Endodermal cell (in vitro differentiated cells): ENCODE measurements around the gene FCHO1. TPM values are rescaled to one million over a fixed set of nuclear protein-coding genes. Genes with fewer than 3 reads are reported as not detected.

Experiments
- DNase-seq: peaks from one replicate; pipeline ENCODE4 v3.0.0-alpha.2; 2017
- H3K27ac ChIP-seq: 2 replicates; pipeline ENCODE4 v1.5.1; 2013; ENCODE audit warnings: mild to moderate bottlenecking, low read depth, low read length, moderate library complexity
- H3K27me3 ChIP-seq: 2 replicates; pipeline ENCODE4 v1.6.1; 2013; ENCODE audit warnings: mild to moderate bottlenecking, low read length, moderate library complexity; ENCODE audit not compliant: insufficient read depth, control insufficient read depth, poor library complexity, severe bottlenecking
- H3K36me3 ChIP-seq: 2 replicates; pipeline ENCODE4 v1.7.0; 2013; ENCODE audit warnings: mild to moderate bottlenecking, low read length, moderate library complexity; ENCODE audit not compliant: control insufficient read depth, insufficient read depth
- H3K4me1 ChIP-seq: one replicate; pipeline ENCODE4 v1.7.0; 2013; ENCODE audit warnings: low read length; ENCODE audit not compliant: control insufficient read depth, insufficient read depth
- H3K4me3 ChIP-seq: 2 replicates; pipeline ENCODE4 v1.5.1; 2013; ENCODE audit warnings: mild to moderate bottlenecking, low read length, moderate library complexity
- H3K9ac ChIP-seq: 2 replicates; pipeline ENCODE4 v1.6.1; 2013; ENCODE audit warnings: mild to moderate bottlenecking, low read length, moderate library complexity; ENCODE audit not compliant: poor library complexity, severe bottlenecking; ENCODE audit errors: extremely low read depth
- H3K9me3 ChIP-seq: 2 replicates; pipeline ENCODE4 v1.6.1; 2013; ENCODE audit warnings: mild to moderate bottlenecking, low read length, moderate library complexity; ENCODE audit not compliant: control insufficient read depth
- H3K27ac Mint-ChIP-seq: 2 replicates; pipeline ENCODE4 v1.8.0; 2020; ENCODE audit warnings: mixed read lengths
- H3K27me3 Mint-ChIP-seq: 2 replicates; pipeline ENCODE4 v1.8.0; 2021; ENCODE audit warnings: mild to moderate bottlenecking, mixed read lengths; ENCODE audit not compliant: insufficient read depth
- H3K36me3 Mint-ChIP-seq: 2 replicates; pipeline ENCODE4 v1.8.0; 2020; ENCODE audit warnings: low read depth, mixed read lengths
- H3K4me1 Mint-ChIP-seq: 2 replicates; pipeline ENCODE4 v1.8.0; 2020; ENCODE audit warnings: mixed read lengths
- H3K4me3 Mint-ChIP-seq: 2 replicates; pipeline ENCODE4 v1.8.0; 2020; ENCODE audit warnings: mild to moderate bottlenecking, moderate library complexity, mixed read lengths
- H3K9me3 Mint-ChIP-seq: 2 replicates; pipeline ENCODE4 v1.8.0; 2020; ENCODE audit warnings: mild to moderate bottlenecking, mixed read lengths
- CTCF ChIP-seq: fragments of 200-600 bp; sonication (generic); conservative IDR thresholded peaks from 2 replicates; pipeline ENCODE4 v1.5.0; 2021; ENCODE audit warnings: antibody characterized with exemption, mild to moderate bottlenecking
- WGBS, 2 experiments: methylation state at CpG; one replicate each; pipeline versions ENCODE4 v1.1.5 to v1.1.7; 2013; ENCODE audit warnings: missing lambda C conversion rate in 2 of 2, mixed read lengths in 1 of 2; ENCODE audit not compliant: insufficient coverage in 1 of 2, insufficient read length in 1 of 2; 5-methylcytosine and 5-hydroxymethylcytosine counted together
- total RNA-seq, 2 donors: library from RNA; stranded (reverse); fragmentation: NEBNext Ultra II Directional in 1 of 2; extraction: Animal tissue kit (Norgen Biotek cat#: 25700) in 1 of 2; gene quantifications; 2 replicates in 1 of 2; 3 replicates in 1 of 2; pipeline ENCODE4 v1.2.1, GENCODE V29; 2021

The FCHO1 gene
- total RNA-seq, 2 donors from 2014 or later, result 8.5 to 10.2 TPM

DNA sequence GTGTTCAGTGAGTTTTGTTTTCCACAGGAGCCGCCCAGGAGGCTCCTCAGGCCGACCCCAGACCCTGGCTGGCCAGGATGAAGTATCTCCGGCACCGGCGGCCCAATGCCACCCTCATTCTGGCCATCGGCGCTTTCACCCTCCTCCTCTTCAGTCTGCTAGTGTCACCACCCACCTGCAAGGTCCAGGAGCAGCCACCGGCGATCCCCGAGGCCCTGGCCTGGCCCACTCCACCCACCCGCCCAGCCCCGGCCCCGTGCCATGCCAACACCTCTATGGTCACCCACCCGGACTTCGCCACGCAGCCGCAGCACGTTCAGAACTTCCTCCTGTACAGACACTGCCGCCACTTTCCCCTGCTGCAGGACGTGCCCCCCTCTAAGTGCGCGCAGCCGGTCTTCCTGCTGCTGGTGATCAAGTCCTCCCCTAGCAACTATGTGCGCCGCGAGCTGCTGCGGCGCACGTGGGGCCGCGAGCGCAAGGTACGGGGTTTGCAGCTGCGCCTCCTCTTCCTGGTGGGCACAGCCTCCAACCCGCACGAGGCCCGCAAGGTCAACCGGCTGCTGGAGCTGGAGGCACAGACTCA, 56.5 kb downstream of the FCHO1 start:
- H3K27me3 ChIP-seq, result no peaks in the 10 kb centered on the region
- H3K9me3 Mint-ChIP-seq, result no peaks in the 10 kb centered on the region
- no peak for DNase-seq
- H3K4me1 ChIP-seq, result no peaks in the 10 kb centered on the region
- H3K36me3 ChIP-seq, result no peaks in the 10 kb centered on the region
- no peak overlapping the region for H3K27ac ChIP-seq
- no peak overlapping the region for H3K27ac Mint-ChIP-seq
- no peaks in the 10 kb centered on the region for H3K4me1 Mint-ChIP-seq
- H3K4me3 Mint-ChIP-seq, result no peak overlapping the region
- TF ChIP-seq CTCF, result no peak
- H3K27me3 Mint-ChIP-seq, result peaks cover 10% of the 10 kb centered on the region
- H3K9me3 ChIP-seq, result no peaks in the 10 kb centered on the region
- H3K36me3 Mint-ChIP-seq, result no peaks in the 10 kb centered on the region
- no peak overlapping the region for H3K9ac ChIP-seq
- no peak overlapping the region for H3K4me3 ChIP-seq
- 90 to 93% methylated on average over 23 to 38 of the region's 38 CpGs for WGBS, 2 experiments

DNA sequence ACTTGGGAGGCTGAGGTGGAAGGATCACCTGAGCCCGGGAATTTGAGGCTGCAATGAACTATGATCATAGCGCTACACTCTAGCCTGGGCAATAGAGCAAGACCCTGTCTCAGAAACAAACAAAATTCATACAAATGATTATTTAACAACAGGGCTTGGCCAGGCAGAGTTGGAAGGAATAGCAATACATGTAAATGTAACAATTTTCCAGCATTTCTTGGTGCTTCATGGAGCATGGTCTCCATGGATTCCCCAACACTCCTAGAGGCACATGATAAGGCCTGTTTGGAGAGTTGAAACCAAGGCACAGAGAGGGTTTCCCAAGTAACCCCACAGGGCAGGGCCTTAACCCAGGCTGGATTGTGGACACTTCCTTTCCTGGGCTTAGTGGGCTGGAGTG, 59.8 kb downstream of the FCHO1 start:
- no peaks in the 10 kb centered on the region for H3K4me1 ChIP-seq

DNA sequence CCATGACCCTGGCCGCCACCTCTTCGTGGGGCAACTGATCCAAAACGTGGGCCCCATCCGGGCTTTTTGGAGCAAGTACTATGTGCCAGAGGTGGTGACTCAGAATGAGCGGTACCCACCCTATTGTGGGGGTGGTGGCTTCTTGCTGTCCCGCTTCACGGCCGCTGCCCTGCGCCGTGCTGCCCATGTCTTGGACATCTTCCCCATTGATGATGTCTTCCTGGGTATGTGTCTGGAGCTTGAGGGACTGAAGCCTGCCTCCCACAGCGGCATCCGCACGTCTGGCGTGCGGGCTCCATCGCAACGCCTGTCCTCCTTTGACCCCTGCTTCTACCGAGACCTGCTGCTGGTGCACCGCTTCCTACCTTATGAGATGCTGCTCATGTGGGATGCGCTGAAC, 60.4 kb downstream of the FCHO1 start:
- peaks cover 6% of the 10 kb centered on the region for H3K27me3 Mint-ChIP-seq
- no peak for DNase-seq
- Histone ChIP-seq H3K4me1 (no peaks in the 10 kb centered on the region), H3K9me3 (no peaks in the 10 kb centered on the region), H3K27me3 (no peaks in the 10 kb centered on the region), H3K27ac (no peak overlapping the region), H3K9ac (no peak overlapping the region), H3K4me3 (no peak overlapping the region), H3K36me3 (no peaks in the 10 kb centered on the region)
- TF ChIP-seq CTCF, result no peak
- H3K9me3 Mint-ChIP-seq, result no peaks in the 10 kb centered on the region
- H3K27ac Mint-ChIP-seq, result no peak overlapping the region
- H3K4me3 Mint-ChIP-seq, result no peak overlapping the region
- WGBS, 2 experiments, result 90 to 93% methylated on average over 11 to 20 of the region's 20 CpGs
- H3K4me1 Mint-ChIP-seq, result no peaks in the 10 kb centered on the region
- H3K36me3 Mint-ChIP-seq, result no peaks in the 10 kb centered on the region

More for the DNA sequence above, 59.8 kb downstream of the FCHO1 start:
- Histone ChIP-seq H3K36me3 (no peaks in the 10 kb centered on the region), H3K4me3 (no peak overlapping the region), H3K9ac (no peak overlapping the region), H3K9me3 (no peaks in the 10 kb centered on the region), H3K27ac (no peak overlapping the region), H3K27me3 (no peaks in the 10 kb centered on the region)
- no peak for TF ChIP-seq CTCF
- DNase-seq, result no peak
- no peaks in the 10 kb centered on the region for H3K4me1 Mint-ChIP-seq
- peaks cover 6% of the 10 kb centered on the region for H3K27me3 Mint-ChIP-seq
- no peak overlapping the region for H3K4me3 Mint-ChIP-seq
- no peaks in the 10 kb centered on the region for H3K36me3 Mint-ChIP-seq
- H3K9me3 Mint-ChIP-seq, result no peaks in the 10 kb centered on the region
- 73 to 88% methylated on average over 1 to 2 of the region's 2 CpGs for whole genome bisulfite sequencing, 2 experiments
- H3K27ac Mint-ChIP-seq, result no peak overlapping the region
